GM12873 (cell line): Measurements from ENCODE around the gene MEPE.

Source experiments
- CTCF ChIP-seq: IDR thresholded peaks from 2 replicates; pipeline ENCODE4 v1.5.1; 2012; ENCODE audit warnings: low read depth, mild to moderate bottlenecking, moderate library complexity, low read length, control low read depth; ENCODE audit not compliant: insufficient read depth; ENCODE audit errors: missing control alignments

MEPE gene

GRCh38 chr4:87832669-87833068, at the start of gene MEPE:
Gene MEPE, plus strand, starts transcription at chr4:87832969. Its CDS starts 1,746 bp downstream, at chr4:87834715.
- no peak for TF ChIP-seq CTCF

GRCh38 chr4:87783781-87784180, 49.0 kb upstream of the MEPE start:
- no peak for TF ChIP-seq CTCF

GRCh38 chr4:87785731-87786509, 46.8 kb upstream of the MEPE start:
- no peak for TF ChIP-seq CTCF

- TF ChIP-seq CTCF = no peak
Observed at GRCh38 chr4:87799301-87800113, 33.3 kb upstream of the MEPE start, which contains the start of gene IBSP. Gene IBSP, plus strand, starts transcription at chr4:87799554. Its CDS starts 2,808 bp downstream, at chr4:87802362.

GRCh38 chr4:87802858-87803257, 29.9 kb upstream of the MEPE start:
- TF ChIP-seq CTCF = no peak

GRCh38 chr4:87803421-87803820, 29.3 kb upstream of the MEPE start:
- no peak for TF ChIP-seq CTCF

- no peak for TF ChIP-seq CTCF
Observed at GRCh38 chr4:87804871-87805270, 27.9 kb upstream of the MEPE start.
